Transverse colon (tissue), 4 donors: ENCODE measurements around the gene MLST8. TPM values are rescaled to one million over a fixed set of nuclear protein-coding genes. Genes with fewer than 3 reads are reported as not detected.
A peak's percentile ranks its signal among the peaks of the same experiment; 100 is the strongest.

Source experiments
- DNase-seq: peaks from one replicate; pipeline ENCODE4 v3.0.0-alpha.2; 2019
- H3K27ac ChIP-seq, 4 donors: fragments of 200-600 bp; sonication (generic); 2 replicates each; pipeline ENCODE4 v1.5.1; 2016 to 2018; ENCODE audit warnings: inconsistent platforms in 4 of 4
- H3K27me3 ChIP-seq: fragments of 200-600 bp; sonication (generic); 2 replicates; pipeline ENCODE4 v1.5.1; 2017; ENCODE audit warnings: inconsistent platforms
- H3K36me3 ChIP-seq, 4 donors: fragments of 200-600 bp; sonication (generic); 2 replicates each; pipeline ENCODE4 v1.5.1; 2017 to 2019; ENCODE audit warnings: inconsistent platforms in 4 of 4
- H3K4me1 ChIP-seq, 4 donors: fragments of 200-600 bp; sonication (generic); 2 replicates each; pipeline ENCODE4 v1.5.1; 2017 to 2020; ENCODE audit warnings: inconsistent platforms in 4 of 4
- H3K4me3 ChIP-seq, 4 donors: fragments of 200-600 bp; sonication (generic); 1 replicate in 1 of 4; 2 replicates in 3 of 4; pipeline versions ENCODE4 v1.5.1 to v1.6.1; 2017 to 2019; ENCODE audit warnings: inconsistent platforms in 4 of 4
- H3K9me3 ChIP-seq, 2 donors: fragments of 200-600 bp; sonication (generic); 2 replicates each; pipeline ENCODE4 v1.5.1; 2017 to 2019; ENCODE audit warnings: inconsistent platforms in 2 of 2
- EP300 ChIP-seq: sonication (generic); formaldehyde crosslinking; IDR thresholded peaks from one replicate; pipeline ENCODE4 v1.6.1; 2017; ENCODE audit warnings: antibody characterized with exemption, low read depth
- POLR2A ChIP-seq: fragments of 450-650 bp; IDR thresholded peaks from one replicate; pipeline ENCODE4 v1.6.1; 2016; ENCODE audit warnings: antibody characterized with exemption, mild to moderate bottlenecking, moderate library complexity
- POLR2AphosphoS5 ChIP-seq, 3 donors: sonication (generic); formaldehyde crosslinking; IDR thresholded peaks; one replicate each; pipeline ENCODE4 v1.6.1; 2016; ENCODE audit warnings: antibody characterized with exemption in 3 of 3
- WGBS, 2 donors: methylation state at CpG; one replicate each; pipeline ENCODE4 v1.1.5; 2018; ENCODE audit warnings: low coverage in 1 of 2; 5-methylcytosine and 5-hydroxymethylcytosine counted together
- in situ Hi-C, 4 donors: fragments of 200-750 bp; cut with MboI; loops; one replicate each; pipeline versions ENCODE4 v1.15.0 to v1.15.1; 2017; ENCODE audit warnings: low sequenced_read_pairs in 3 of 4, low pct_ligation_motif_present in 1 of 4, low pct_unique_long_range_greater_than_20kb in 1 of 4
- intact Hi-C: fragments of 100-400 bp; cut with DNase I; formaldehyde crosslinking; loops from one replicate; pipeline ENCODE4 v1.15.1; 2023; ENCODE audit warnings: low total_unique reads
- total RNA-seq, 4 donors: library from RNA; depleted of rRNA; stranded (reverse); fragments of >200 nt; gene quantifications; one replicate each; pipeline ENCODE4 v1.1.0, GENCODE V29; 2016
- TF ChIP-seq, protein P1 (sequence below), 5 experiments: fragments of 200-600 bp in 3 of 5; fragments of 450-650 bp in 2 of 5; sonication (generic) in 3 of 5; IDR thresholded peaks; 1 replicate in 2 of 5; 2 replicates in 3 of 5; pipeline ENCODE4 v1.5.1; 2016 to 2017; ENCODE audit warnings: antibody characterized with exemption in 5 of 5, inconsistent platforms in 3 of 5, mild to moderate bottlenecking in 2 of 5, moderate library complexity in 1 of 5

MLST8 gene, protein sequence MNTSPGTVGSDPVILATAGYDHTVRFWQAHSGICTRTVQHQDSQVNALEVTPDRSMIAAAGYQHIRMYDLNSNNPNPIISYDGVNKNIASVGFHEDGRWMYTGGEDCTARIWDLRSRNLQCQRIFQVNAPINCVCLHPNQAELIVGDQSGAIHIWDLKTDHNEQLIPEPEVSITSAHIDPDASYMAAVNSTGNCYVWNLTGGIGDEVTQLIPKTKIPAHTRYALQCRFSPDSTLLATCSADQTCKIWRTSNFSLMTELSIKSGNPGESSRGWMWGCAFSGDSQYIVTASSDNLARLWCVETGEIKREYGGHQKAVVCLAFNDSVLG
- 10 to 100 TPM; 50.8 to 81.8 (median 73.1) TPM for total RNA-seq

DNA sequence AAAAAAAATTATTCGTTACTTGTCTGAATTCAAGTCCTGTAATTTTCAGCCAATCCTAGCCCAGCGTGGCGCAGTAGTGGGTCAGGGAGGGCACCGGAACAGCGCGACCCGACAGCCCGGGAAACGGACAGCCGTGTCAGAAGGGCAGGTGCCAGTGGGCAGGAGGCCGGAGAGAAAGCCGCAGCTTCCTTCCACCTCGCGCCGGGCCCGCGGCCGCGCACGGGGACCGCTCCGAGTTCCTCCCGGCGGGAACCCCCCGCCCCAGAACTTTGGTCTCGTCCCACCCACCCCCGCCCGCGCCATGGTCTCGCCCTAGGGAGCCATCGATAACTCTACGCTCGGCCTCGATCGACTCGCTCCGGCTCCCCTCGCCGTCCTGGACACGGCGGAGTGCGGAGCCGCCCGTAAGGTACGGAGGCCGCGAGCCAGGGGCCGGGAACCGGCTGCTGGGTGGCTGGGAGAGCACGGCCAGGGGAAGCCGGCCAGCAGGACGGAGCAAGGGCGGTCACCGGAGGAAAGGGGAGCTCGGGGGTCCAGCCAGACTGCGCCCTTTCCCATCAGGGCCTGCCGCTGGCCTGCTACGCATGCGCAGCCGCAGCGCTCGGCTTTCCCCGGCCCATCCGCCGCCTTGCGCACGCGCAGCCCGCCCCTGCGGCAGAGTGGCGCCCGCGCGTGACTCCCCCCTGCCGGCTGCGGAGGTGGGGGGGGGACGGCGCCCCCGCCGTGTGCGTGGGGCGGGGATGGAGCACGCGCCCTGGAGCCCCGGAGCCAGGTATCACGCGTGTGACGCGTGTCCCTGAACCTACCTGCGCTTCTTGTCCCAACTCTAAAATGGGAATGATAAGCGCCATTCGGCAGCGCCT, at the start of gene MLST8:
TSS of gene MLST8 (plus strand) at position 351 of the 863 bp plus-strand sequence. CDS start 632 bp downstream, outside the sequence.
- intact Hi-C loops (no loop called here), in situ Hi-C loops (no loop called here)
- no peak for TF ChIP-seq EP300
- peak; percentile 59 to 90 (median 90) for TF ChIP-seq POLR2AphosphoS5 (IDR thresholded peaks at IDR 0.05)
- TF ChIP-seq, protein P1, sequence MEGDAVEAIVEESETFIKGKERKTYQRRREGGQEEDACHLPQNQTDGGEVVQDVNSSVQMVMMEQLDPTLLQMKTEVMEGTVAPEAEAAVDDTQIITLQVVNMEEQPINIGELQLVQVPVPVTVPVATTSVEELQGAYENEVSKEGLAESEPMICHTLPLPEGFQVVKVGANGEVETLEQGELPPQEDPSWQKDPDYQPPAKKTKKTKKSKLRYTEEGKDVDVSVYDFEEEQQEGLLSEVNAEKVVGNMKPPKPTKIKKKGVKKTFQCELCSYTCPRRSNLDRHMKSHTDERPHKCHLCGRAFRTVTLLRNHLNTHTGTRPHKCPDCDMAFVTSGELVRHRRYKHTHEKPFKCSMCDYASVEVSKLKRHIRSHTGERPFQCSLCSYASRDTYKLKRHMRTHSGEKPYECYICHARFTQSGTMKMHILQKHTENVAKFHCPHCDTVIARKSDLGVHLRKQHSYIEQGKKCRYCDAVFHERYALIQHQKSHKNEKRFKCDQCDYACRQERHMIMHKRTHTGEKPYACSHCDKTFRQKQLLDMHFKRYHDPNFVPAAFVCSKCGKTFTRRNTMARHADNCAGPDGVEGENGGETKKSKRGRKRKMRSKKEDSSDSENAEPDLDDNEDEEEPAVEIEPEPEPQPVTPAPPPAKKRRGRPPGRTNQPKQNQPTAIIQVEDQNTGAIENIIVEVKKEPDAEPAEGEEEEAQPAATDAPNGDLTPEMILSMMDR (IDR thresholded peaks at IDR 0.05) = peak in 1 of 5 experiments; percentile 17
- peak; percentile 89 for TF ChIP-seq POLR2A
- Histone ChIP-seq H3K36me3 (peaks cover 0 to 13% (median 3%) of the 10 kb centered on the region in 4 donors), H3K27ac (peak within 1 kb of the TSS; percentile 94 to 99 (median 95)), H3K27me3 (no peaks in the 10 kb centered on the region), H3K9me3 (no peaks in the 10 kb centered on the region), H3K4me1 (peaks cover 11 to 18% (median 13%) of the 10 kb centered on the region in 4 donors), H3K4me3 (peak within 1 kb of the TSS; percentile 62 to 90 (median 84))
- 0 to 1% methylated on average over 23 to 36 of the region's 93 CpGs for WGBS, 2 donors
- peak; percentile 89 for DNase-seq

DNA sequence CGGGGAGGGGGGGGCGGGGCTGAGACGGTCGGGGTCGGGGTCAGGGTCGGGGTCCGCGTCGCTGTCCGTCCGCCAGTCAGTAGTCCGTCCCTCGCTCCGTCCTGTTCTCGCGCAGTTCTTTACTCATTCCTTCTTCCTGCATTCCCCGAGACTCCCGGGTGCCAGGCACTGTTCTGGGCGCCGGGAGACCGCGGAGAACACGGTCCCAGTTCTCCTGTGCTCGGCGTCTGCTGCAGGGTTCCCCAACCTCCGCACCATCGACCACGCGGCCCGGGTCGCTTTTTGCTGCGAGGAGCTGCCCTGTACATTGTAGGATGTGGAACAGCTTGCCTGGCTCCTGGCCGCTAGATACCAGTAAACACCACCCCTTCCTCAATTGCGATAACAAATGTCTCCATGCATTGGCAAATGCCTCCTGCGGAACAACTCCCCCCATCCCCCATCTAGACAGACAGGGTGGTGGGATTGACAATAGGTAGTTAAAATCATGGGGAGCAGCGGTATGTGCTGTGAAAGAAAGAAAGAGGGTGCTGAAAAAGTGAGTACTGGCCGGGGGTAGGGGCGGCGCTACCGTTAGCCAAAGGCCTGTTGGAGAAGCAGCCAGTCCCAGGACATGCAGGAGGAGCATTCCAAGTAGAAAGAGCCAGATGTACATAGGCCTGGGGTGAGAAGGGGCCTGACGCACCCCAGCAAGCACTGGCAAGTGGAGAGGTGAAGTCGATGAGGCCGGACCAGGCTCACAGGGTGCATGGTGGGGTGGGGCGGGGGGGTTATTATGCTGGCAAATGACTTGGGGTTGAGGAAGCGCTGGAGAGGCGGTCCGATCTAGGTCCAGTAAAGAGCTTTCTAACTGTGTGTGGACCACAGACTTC, 49.0 kb upstream of the MLST8 start:
- H3K4me3 ChIP-seq = peak overlapping the region; percentile 70 to 80 (median 75)
- no peaks in the 10 kb centered on the region for H3K27me3 ChIP-seq
- H3K36me3 ChIP-seq = no peaks in the 10 kb centered on the region
- no peaks in the 10 kb centered on the region for H3K9me3 ChIP-seq
- H3K27ac ChIP-seq = peak overlapping the region; percentile 87 to 92 (median 90)
- peaks cover 67 to 86% (median 84%) of the 10 kb centered on the region in 4 donors for H3K4me1 ChIP-seq
- DNase-seq = no peak
- intact Hi-C loops (no loop called here), in situ Hi-C loops (loop anchor here in 1 of 4 donors (25.0 kb wide), 1 partner anchor 331 kb away; the partner anchor contains the start of gene TBC1D24)
- WGBS, 2 donors = 4 to 26% methylated on average over 6 to 36 of the region's 47 CpGs
- no peak for TF ChIP-seq POLR2AphosphoS5 (IDR thresholded peaks at IDR 0.05)
- TF ChIP-seq, protein P1 (IDR thresholded peaks at IDR 0.05) = no peak
- TF ChIP-seq EP300 = no peak
- TF ChIP-seq POLR2A = no peak

DNA sequence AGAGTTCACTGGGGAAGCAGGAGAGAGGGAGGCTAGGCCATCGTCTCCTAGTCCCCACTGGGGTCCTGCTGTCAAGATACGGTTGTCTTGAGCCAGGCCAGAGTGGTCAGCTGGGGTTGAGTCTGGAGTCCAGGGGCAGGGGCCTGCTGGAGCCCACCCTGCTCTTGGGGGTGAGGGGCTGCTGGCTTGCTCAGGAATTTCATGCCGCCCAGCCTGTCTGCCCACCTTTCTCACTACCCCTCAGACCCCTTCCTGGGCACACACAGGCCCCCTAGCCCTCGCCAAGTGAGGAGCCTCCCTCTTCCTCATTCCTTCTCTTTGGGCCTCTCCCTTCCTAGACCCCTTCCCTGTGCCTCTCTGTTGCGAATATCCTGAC, 48.4 kb upstream of the MLST8 start:
- intact Hi-C loops (no loop called here), in situ Hi-C loops (loop anchor here in 1 of 4 donors (25.0 kb wide), 1 partner anchor 330 kb away; the partner anchor contains the start of gene TBC1D24)
- TF ChIP-seq, protein P1 (IDR thresholded peaks at IDR 0.05) = no peak
- TF ChIP-seq EP300 = no peak
- TF ChIP-seq POLR2A = no peak
- TF ChIP-seq POLR2AphosphoS5 (IDR thresholded peaks at IDR 0.05) = no peak
- H3K9me3 ChIP-seq = no peaks in the 10 kb centered on the region
- H3K36me3 ChIP-seq = no peaks in the 10 kb centered on the region
- no peaks in the 10 kb centered on the region for H3K27me3 ChIP-seq
- DNase-seq = no peak
- peak overlapping the region; percentile 87 to 92 (median 90) for H3K27ac ChIP-seq
- H3K4me3 ChIP-seq = peak overlapping the region in 3 of 4 donors; percentile 70 to 76 (median 74)
- H3K4me1 ChIP-seq = peaks cover 61 to 86% (median 84%) of the 10 kb centered on the region in 4 donors
- 55% methylated on average over 5 of the region's 5 CpGs; no CpG with 5 or more reads in 1 of the 2 donors for WGBS, 2 donors
